Immature natural killer cell (primary cell): ENCODE measurements around the gene MPI. TPM values are rescaled to one million over a fixed set of nuclear protein-coding genes. Genes with fewer than 3 reads are reported as not detected.
"Not testable (repeated sequence)": the region's sequence is repeated elsewhere in the genome, so short reads cannot be mapped to it uniquely, and the experiment has no call there.

Experiments
- DNase-seq, 3 donors: peaks; one replicate each; pipeline ENCODE4 v3.0.0; 2022; ENCODE audit warnings: mixed read lengths in 1 of 3
- H3K27ac Mint-ChIP-seq, 6 donors: one replicate each; pipeline ENCODE4 v1.8.0; 2020; ENCODE audit warnings: mixed read lengths in 6 of 6, mild to moderate bottlenecking in 5 of 6, inconsistent platforms in 4 of 6, moderate library complexity in 3 of 6
- H3K27me3 Mint-ChIP-seq, 3 donors: one replicate each; pipeline ENCODE4 v1.8.0; 2020 to 2021; ENCODE audit warnings: low read depth in 3 of 3, mild to moderate bottlenecking in 3 of 3, mixed read lengths in 3 of 3, moderate library complexity in 3 of 3, inconsistent platforms in 1 of 3
- H3K36me3 Mint-ChIP-seq, 3 donors: one replicate each; pipeline ENCODE4 v1.8.0; 2020; ENCODE audit warnings: mixed read lengths in 3 of 3, inconsistent platforms in 2 of 3, mild to moderate bottlenecking in 2 of 3
- H3K4me1 Mint-ChIP-seq, 2 donors: one replicate each; pipeline ENCODE4 v1.8.0; 2020; ENCODE audit warnings: inconsistent platforms in 2 of 2, mild to moderate bottlenecking in 2 of 2, mixed read lengths in 2 of 2, moderate library complexity in 1 of 2
- H3K4me3 Mint-ChIP-seq, 5 donors: one replicate each; pipeline ENCODE4 v1.8.0; 2020; ENCODE audit warnings: mild to moderate bottlenecking in 5 of 5, mixed read lengths in 5 of 5, inconsistent platforms in 3 of 5, moderate library complexity in 3 of 5
- H3K9me3 Mint-ChIP-seq, 6 donors: one replicate each; pipeline ENCODE4 v1.8.0; 2020; ENCODE audit warnings: mild to moderate bottlenecking in 6 of 6, mixed read lengths in 6 of 6, inconsistent platforms in 4 of 6, moderate library complexity in 3 of 6
- polyA plus RNA-seq, 3 donors: library from polyadenylated mRNA; unstranded; fragments of 300-500 nt; fragmentation: Illumina TruSeq; gene quantifications; one replicate each; pipeline ENCODE4 v1.2.3, GENCODE V29; 2021

The MPI gene
- polyA plus RNA-seq, 3 donors from 2014 or later = 38.3 to 42.0 (median 40.9) TPM

DNA sequence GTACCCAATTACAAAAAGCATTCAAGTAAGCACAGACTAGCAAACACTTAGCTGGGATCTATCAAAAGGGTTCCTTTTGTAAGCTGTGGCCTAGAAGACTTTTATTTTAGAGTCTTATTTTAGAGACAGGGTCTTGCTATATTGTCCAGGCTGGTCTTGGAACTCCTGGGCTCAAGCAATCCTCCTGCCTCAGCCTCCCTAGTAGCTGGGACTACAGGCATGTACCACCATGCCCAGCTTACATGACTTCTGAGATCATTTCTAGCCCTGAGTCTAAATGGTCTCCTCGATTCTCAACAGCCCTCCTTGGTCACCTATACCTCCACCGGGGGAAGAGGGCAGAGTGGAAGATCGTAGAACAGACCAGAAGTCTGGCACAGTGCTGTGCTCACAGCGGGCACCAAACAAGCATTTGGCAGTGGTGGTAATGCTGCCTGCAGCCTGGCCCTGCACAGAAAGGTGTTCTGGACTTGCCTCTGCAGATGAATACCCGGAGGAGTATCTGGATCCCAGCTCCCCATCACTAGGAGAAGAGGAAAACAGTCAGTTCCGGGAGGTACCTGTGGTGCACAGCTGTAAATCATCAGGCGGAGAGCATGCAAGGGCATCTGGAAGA, 14.5 kb downstream of the MPI start:
- peaks cover 31 to 51% of the 10 kb centered on the region in 2 donors for H3K4me1 Mint-ChIP-seq
- DNase-seq = no peak
- H3K36me3 Mint-ChIP-seq = peaks cover 8 to 18% (median 9%) of the 10 kb centered on the region in 3 donors
- peaks cover 0 to 4% (median 0%) of the 10 kb centered on the region in 3 donors for H3K27me3 Mint-ChIP-seq
- H3K4me3 Mint-ChIP-seq = peak overlapping the region in 4 of 5 donors; percentile 16 to 99 (median 78)
- no peaks in the 10 kb centered on the region for H3K9me3 Mint-ChIP-seq
- H3K27ac Mint-ChIP-seq = peak overlapping the region in 3 of 6 donors; percentile 3 to 78 (median 71)

DNA sequence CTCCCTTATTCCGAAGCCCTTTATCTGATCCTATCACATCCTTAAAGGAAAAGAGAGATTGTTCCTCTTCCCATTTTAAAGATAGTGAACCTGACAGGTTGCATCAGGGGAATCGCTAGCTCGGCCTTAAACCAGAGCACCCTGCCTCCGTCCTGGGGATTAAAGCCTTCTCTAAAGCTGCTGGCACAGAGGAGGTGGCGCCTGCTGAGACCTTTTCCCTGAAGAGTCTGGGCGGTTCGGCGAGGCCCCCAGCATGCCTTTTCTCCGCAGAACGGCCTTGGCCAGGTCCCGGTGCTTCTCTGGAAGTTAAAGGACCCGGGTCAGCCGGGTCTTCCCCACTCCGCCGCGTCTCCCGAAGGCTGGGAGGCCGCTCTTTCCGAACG, 16.2 kb downstream of the MPI start:
- Mint-ChIP-seq H3K27me3 (peaks cover 0 to 4% (median 0%) of the 10 kb centered on the region in 3 donors), H3K4me1 (peaks cover 31 to 51% of the 10 kb centered on the region in 2 donors), H3K36me3 (peaks cover 4 to 11% (median 8%) of the 10 kb centered on the region in 3 donors)

DNA sequence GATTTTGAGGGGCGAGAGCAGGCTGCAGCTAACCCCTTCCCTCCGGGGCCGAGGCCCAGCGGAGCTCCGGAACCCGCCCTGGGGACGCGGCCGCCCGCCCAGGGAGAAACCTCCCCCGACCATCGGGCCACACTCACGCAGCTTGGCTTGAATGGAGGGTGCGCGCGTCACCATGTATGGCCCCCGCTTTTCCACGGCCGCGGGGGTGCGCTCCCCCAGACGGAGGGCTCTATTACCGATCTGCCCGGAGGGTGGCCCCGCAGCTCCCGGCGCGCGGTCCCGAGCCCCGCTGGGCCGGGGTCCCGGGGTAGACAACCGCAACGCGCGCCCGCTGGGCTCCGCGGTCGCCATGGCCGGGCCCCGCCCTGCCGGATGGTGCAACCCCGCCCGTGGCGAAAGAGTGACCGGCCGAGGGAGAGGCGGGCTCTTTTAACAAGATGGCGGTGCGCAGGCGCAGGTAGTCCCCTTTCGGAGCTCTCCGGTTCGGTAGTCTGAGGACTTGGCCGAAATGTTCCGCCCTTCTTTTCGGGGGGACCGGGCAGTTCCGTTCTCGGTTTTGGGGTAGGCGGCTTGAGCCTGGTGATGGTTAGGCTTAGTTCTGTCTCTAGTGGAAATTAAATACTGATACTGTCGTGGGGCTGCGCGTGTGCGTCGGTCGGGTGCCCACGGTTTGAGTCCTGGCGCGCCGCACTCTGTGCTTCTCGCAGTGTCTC, 16.8 kb downstream of the MPI start, which contains the start of gene FAM219B:
TSS of gene FAM219B (minus strand) at position 402 of the 713 bp plus-strand sequence. CDS start at position 351, 51 bp downstream.
- Mint-ChIP-seq H3K4me1 (peaks cover 30 to 47% of the 10 kb centered on the region in 2 donors), H3K36me3 (peaks cover 4 to 11% (median 8%) of the 10 kb centered on the region in 3 donors), H3K4me3 (peak within 1 kb of the TSS; percentile 93 to 100 (median 96)), H3K9me3 (no peaks in the 10 kb centered on the region), H3K27me3 (peaks cover 0 to 5% (median 0%) of the 10 kb centered on the region in 3 donors), H3K27ac (peak within 1 kb of the TSS; percentile 87 to 99 (median 98))
- DNase-seq = peak; percentile 80 to 82 (median 82)

More for the DNA sequence above, 16.2 kb downstream of the MPI start:
- peak overlapping the region; percentile 93 to 100 (median 96) for H3K4me3 Mint-ChIP-seq
- no peak for DNase-seq
- H3K27ac Mint-ChIP-seq = peak overlapping the region; percentile 45 to 88 (median 84)
- H3K9me3 Mint-ChIP-seq = no peaks in the 10 kb centered on the region

DNA sequence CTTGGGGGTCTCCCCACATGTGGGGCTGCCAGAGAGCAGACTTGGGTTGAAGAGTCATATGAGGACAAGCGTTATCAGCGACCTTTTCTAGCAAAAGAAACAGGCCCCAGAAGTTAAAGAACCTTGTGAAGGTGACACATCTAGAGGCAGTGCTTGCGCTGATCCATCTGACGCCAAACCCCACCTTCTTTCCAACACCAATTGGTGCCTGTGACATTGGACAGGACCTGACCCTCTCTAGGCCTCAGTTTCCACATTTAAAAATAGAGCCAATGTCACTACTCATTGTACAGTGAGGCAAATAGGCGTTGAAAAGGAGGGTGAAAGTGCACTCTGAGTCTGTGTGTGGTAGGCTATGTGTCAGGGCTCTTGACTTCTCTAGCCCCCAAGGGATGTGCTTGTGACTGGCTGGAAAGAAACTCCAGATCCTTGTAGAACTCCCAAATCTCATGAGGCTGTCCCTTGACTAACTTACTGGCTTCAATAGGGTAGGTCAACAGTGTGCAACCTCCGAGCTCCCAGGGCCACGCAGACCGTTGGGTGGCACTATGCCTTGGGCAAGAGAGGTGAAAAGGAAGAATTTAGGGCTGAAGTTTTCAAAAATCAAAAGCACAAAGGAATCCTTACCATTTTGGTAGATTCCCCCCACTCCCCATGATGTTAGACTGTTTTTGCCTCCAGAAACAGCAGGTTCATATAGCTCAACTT, 17.5 kb downstream of the MPI start:
- DNase-seq = no peak
- Mint-ChIP-seq H3K36me3 (peaks cover 4 to 7% (median 7%) of the 10 kb centered on the region in 3 donors), H3K4me1 (peaks cover 29 to 40% of the 10 kb centered on the region in 2 donors), H3K27me3 (peaks cover 0 to 6% (median 0%) of the 10 kb centered on the region in 3 donors), H3K4me3 (peak overlapping the region; percentile 93 to 100 (median 96)), H3K27ac (peak overlapping the region; percentile 87 to 99 (median 98)), H3K9me3 (no peaks in the 10 kb centered on the region)

DNA sequence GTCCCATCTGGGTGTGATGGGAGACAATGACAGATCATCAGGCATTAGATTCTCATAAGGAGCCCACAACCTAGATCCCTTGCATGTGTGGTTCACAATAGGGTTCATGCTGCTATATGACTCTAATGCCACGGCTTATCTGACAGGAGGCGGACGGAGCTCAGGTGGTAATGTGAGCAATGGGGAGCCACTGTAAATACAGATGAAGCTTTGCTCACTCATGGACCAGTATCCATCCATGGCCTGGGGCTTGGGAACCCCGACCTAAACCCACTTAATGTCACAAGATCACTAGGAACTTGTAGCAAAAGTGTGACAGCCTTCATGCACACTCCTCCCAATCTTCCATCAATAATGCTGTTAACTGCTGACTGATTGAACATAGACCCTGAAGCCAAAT, 18.8 kb downstream of the MPI start:
- DNase-seq = no peak
- no peaks in the 10 kb centered on the region for H3K9me3 Mint-ChIP-seq
- H3K27me3 Mint-ChIP-seq = peaks cover 0 to 6% (median 0%) of the 10 kb centered on the region in 3 donors
- H3K4me3 Mint-ChIP-seq = peak overlapping the region in 1 of 5 donors; percentile 18
- H3K36me3 Mint-ChIP-seq = peaks cover 3 to 7% (median 4%) of the 10 kb centered on the region in 3 donors
- peaks cover 29 to 38% of the 10 kb centered on the region in 2 donors for H3K4me1 Mint-ChIP-seq
- H3K27ac Mint-ChIP-seq = peak overlapping the region in 1 of 6 donors; percentile 22

DNA sequence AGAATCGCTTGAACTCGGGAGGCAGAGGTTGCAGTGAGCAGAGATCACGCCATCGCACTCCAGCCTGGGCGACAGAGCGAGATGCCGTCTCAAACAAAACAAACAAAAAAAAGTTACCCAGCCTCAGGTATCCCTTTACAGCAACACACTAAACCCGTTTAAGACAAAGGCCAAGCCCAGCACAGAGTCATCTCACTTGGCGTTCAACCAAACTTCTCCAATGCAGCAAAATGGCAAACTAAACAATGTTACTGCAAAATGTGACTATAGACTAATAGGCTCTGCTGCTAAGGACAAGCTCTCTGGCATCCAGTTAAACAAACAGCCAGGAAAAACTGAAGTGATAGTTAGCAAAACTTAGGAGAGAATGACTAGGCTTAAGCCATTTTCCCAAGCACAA, 23.2 kb downstream of the MPI start:
- Mint-ChIP-seq H3K36me3 (peaks cover 0 to 11% (median 6%) of the 10 kb centered on the region in 3 donors), H3K9me3 (no peaks in the 10 kb centered on the region), H3K4me1 (no peaks in the 10 kb centered on the region), H3K27me3 (peaks cover 0 to 2% (median 2%) of the 10 kb centered on the region in 3 donors), H3K4me3 (no peak overlapping the region), H3K27ac (no peak overlapping the region)
- DNase-seq = no peak

DNA sequence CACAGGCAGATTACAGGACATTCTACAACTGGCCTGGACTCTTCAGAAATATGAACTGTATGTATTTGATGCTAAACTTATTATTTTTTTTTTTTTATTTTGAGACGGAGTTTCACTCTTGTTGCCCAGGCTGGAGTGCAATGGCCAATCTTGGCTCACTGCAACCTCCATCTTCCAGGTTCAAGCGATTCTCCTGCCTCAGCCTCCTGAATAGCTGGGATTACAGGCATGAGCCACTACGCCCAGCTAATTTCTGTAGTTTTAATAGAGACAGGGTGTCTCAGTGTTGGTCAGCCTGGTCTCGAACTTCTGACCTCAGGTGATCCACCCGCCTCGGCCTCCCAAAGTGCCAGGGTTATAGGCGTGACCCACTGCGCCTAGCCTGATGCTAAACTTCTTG, 24.0 kb downstream of the MPI start:
- H3K27me3 Mint-ChIP-seq, DNase-seq, H3K4me1 Mint-ChIP-seq, H3K9me3 Mint-ChIP-seq, H3K4me3 Mint-ChIP-seq, H3K27ac Mint-ChIP-seq: not testable (repeated sequence)
- H3K36me3 Mint-ChIP-seq = peaks cover 3 to 16% (median 11%) of the 10 kb centered on the region in 3 donors

DNA sequence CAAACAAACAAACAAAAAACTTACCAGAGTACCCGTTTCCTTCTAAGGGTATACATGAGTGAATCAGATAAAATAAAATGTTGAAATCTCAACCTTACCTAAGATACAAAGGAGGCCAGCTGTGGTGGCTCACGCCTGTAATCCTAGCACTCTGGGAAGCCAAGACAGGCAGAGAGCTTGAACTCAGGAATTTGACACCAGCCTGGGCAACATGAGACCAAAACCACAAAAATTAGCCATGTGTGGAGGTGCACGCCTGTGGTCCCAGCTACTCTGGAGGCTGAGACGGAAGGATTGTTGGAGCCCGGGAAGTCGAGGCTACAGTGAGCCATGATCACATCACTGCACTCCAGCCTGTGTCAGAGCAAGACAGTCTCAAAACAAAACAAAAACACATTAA, 27.8 kb downstream of the MPI start:
- Mint-ChIP-seq H3K27ac (no peak overlapping the region), H3K27me3 (peaks cover 0 to 2% (median 0%) of the 10 kb centered on the region in 3 donors), H3K9me3 (no peaks in the 10 kb centered on the region), H3K36me3 (peaks cover 6 to 33% (median 26%) of the 10 kb centered on the region in 3 donors), H3K4me1 (peaks cover 11 to 12% of the 10 kb centered on the region in 2 donors), H3K4me3 (no peak overlapping the region)
- no peak for DNase-seq

DNA sequence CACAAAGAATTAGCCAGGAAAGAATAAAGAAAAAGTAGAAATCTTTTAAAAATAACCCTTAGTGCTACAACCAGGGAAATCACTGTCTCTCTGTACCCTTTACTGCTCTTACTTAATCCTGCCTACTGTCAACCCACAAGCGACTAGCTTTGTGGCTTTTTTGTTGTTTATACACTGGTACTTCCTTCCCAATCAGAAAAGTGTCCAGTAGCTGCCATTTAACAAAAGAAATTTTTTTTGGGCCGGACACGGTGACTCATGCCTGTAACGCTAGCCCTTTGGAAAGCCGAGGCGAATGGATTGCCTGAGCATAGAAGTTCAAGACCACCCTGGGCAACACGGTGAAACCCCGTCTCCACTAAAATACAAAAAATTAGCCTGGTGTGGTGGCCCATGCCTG, 30.6 kb downstream of the MPI start:
- peak overlapping the region in 1 of 6 donors; percentile 34 for H3K27ac Mint-ChIP-seq
- peaks cover 11 to 12% of the 10 kb centered on the region in 2 donors for H3K4me1 Mint-ChIP-seq
- H3K9me3 Mint-ChIP-seq = no peaks in the 10 kb centered on the region
- H3K27me3 Mint-ChIP-seq = peaks cover 0 to under 1% (median 0%) of the 10 kb centered on the region in 3 donors
- peaks cover 6 to 39% (median 23%) of the 10 kb centered on the region in 3 donors for H3K36me3 Mint-ChIP-seq
- no peak overlapping the region for H3K4me3 Mint-ChIP-seq
- DNase-seq = no peak

DNA sequence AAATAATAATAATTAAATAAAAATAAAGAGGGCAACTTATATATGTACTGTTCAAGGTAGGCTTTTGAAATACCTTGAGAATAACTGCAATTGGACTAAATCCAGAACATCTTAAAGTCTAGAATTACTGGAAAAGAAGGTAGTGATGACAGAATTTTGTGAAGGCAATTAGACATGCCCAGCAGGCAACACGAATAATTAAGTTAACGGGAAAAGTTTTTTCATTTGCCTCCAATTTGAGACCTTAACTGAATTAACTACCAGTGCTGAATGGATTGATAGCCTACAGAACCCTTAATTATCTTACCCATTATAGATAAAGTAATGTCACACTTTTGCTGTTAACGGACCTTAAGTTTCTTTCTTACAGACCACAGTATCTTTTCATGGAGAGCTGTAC, 34.7 kb downstream of the MPI start:
- Mint-ChIP-seq H3K4me1 (peaks cover 11 to 12% of the 10 kb centered on the region in 2 donors), H3K36me3 (peaks cover 4 to 39% (median 8%) of the 10 kb centered on the region in 3 donors), H3K27ac (no peak overlapping the region), H3K9me3 (no peaks in the 10 kb centered on the region), H3K4me3 (no peak overlapping the region), H3K27me3 (peaks cover 0 to 2% (median 0%) of the 10 kb centered on the region in 3 donors)
- no peak for DNase-seq

DNA sequence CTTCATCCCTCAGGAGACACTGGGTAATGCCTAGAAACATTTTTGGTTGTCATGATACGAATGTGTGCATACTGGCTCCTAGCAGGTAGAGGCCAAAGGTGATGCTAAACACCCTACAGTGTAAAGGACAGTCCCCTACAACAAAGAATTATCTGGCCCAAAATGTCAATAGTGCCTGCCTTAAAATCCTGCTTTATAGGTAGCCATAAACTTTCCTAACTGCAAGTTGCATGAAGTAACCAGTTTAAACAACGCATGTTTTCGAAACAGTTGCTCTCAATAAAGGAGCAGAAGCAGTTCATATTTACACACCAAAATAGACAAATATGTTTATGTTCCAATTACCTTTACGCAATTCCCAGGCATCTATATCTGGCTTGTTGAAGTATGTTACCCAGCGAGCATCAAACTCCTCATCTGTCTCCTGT, 38.9 kb downstream of the MPI start:
- peaks cover 0 to 25% (median 4%) of the 10 kb centered on the region in 3 donors for H3K36me3 Mint-ChIP-seq

DNA sequence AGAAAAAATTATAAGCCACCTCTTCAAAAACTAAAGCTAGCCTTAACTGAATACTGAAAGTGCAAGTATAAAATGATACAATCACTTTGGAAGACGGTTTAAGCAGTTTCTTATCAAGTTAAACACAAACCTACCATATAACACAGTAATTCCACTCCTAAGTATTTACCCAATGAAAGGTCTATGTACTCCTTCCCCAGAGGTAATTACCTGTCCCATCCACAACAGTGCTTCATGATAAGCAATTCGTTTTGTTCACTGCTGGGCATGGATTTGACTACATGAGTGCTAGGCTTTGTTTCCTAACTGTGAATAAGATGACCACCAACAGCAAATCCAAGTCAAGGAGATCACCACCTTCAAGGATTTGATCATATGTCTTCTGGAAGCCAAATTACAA, 43.7 kb downstream of the MPI start:
- no peak for DNase-seq
- Mint-ChIP-seq H3K4me1 (peaks cover 32 to 40% of the 10 kb centered on the region in 2 donors), H3K36me3 (peaks cover 0 to 11% (median 0%) of the 10 kb centered on the region in 3 donors), H3K9me3 (no peaks in the 10 kb centered on the region), H3K27ac (no peak overlapping the region), H3K4me3 (no peak overlapping the region), H3K27me3 (peaks cover 0 to 3% (median 0%) of the 10 kb centered on the region in 3 donors)

More for the DNA sequence above, 38.9 kb downstream of the MPI start:
- H3K9me3 Mint-ChIP-seq = no peaks in the 10 kb centered on the region
- peaks cover 0 to 2% (median 0%) of the 10 kb centered on the region in 3 donors for H3K27me3 Mint-ChIP-seq
- H3K4me3 Mint-ChIP-seq = no peak overlapping the region
- DNase-seq = no peak
- H3K4me1 Mint-ChIP-seq = peaks cover 7 to 17% of the 10 kb centered on the region in 2 donors
- H3K27ac Mint-ChIP-seq = no peak overlapping the region

DNA sequence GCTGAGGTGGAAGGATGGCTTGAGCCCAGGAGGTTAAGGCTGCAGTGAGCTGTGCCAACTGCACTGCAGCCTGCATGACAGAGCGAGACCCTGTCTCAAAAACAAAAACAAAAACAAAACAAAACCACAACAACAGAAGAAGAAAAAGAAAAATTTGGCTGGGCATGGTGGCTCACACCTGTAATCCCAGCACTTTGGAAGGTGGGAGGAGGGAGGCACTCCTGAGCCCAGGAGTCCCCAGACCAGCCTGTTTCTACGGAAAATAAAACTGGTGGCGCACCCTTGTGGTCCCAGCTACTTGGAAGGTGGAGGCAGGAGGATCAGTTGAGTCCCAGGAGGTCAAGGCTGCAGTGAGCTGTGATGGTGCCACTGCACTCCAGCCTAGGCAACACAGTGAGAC, 45.4 kb downstream of the MPI start:
- H3K27ac Mint-ChIP-seq = peak overlapping the region in 3 of 6 donors; percentile 34 to 64 (median 57)
- not testable (repeated sequence) for H3K27me3 Mint-ChIP-seq, DNase-seq, H3K36me3 Mint-ChIP-seq, H3K9me3 Mint-ChIP-seq
- H3K4me3 Mint-ChIP-seq = peak overlapping the region; percentile 28 to 64 (median 49)
- peaks cover 35 to 40% of the 10 kb centered on the region in 2 donors for H3K4me1 Mint-ChIP-seq
